SKM-1 (cell line): ENCODE data around the gene CXCL8.

Experiments
- DNase-seq: peaks from one replicate; lab custom pipeline; 2025; ENCODE audit not compliant: unreplicated experiment; lab: John Stamatoyannopoulos, UW

Gene CXCL8

DNA sequence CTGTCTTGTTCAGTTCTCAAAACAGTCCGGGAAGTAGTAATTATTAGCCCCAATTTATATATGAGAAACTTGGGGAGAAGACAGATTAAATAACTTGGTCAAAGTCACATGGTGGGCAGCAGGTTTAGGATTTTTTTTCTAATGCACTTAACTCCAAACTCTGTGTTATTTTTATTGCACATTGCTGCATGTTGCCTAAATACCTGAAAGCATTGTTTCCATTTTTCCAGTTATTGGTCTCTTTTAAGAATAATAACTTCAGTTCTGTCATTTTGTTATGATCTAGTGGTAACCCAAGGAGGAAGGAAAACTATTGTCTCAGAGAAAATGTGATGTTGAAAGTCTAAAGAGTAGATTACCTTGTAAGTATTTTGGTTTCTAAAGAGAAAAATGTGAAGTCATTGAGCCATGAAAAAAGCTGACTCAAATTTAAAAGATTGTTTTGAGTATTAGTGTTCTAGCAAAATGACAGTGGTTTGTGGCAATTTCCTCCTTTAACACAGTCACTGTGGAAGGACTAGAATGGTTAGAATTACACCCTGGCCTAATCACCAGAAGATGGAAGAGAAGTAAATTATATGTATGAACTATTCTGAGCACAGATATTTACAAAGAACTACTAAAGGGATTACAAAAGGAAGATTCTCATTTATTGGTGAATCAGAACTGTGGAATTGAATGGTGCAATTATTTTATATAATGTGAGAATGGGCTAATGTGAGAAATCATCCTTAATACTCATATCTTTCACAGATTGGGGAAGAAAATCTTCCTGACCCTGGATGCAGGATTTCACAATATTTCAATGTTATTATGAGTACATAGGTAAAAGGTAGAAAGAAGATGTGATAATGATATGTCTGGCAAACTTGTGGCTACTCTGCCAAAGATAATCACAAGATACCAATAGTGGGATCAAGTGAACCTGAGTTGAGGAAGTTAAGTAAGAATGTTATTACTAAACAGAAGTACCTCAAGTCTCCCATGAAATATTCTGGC, 21.7 kb upstream of the CXCL8 start:
- DNase-seq = peak; percentile 60

DNA sequence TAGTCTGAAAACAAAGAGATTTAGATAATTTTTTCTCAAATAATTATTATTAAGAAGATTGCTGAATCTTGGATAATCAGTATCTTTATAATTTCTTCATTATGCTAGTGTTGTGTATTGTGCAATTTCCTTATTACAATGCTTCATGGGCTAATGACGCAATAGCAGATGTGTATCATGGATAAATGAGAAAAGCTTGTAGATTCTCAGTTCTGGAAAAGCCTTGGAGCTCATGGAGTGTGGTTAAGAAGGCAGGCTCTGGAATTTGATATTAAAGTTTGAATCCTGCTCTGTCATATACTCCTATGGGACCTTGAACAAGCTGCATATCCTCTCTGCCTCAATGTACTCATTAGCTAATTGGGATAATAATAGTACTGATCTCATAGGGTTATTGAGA, 18.9 kb upstream of the CXCL8 start:
- DNase-seq = peak; percentile 37

DNA sequence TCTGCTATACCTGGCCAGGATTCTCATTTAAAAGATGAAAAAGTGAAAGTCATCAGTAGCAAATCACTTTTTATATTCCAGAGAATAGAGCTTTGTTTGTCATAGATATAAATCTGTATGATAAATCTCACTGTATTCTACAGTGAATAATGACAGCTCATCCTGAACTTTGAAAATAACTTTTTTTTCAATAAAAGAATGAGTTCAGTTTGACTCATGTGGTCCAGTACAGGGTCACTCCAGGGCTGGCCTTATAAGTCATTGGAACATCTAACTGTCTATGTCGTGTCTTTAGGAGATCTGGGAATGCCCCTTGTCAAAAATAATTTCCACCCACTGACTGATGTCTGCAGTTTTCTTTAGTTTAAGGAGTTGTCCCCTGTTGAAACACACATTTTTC, 18.5 kb upstream of the CXCL8 start:
- DNase-seq = no peak

DNA sequence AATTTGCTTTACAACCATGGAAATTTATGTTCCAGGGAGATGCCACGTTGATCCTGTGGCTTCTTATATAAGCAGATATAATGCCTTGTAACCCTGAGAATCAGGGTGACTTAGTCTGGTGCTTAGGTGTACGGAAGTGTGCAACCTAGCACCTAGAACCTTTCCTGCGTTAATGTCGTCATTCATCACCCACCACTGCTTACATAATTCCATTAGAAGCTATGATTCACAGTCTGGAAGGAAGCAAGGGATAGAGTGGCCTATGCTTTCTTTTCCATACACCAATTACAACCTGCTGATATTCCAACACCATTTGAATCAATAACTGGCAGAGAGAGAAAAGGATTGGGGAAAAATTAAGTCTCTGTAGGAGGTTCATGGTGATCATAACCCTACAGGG, 17.3 kb upstream of the CXCL8 start:
- DNase-seq = no peak

DNA sequence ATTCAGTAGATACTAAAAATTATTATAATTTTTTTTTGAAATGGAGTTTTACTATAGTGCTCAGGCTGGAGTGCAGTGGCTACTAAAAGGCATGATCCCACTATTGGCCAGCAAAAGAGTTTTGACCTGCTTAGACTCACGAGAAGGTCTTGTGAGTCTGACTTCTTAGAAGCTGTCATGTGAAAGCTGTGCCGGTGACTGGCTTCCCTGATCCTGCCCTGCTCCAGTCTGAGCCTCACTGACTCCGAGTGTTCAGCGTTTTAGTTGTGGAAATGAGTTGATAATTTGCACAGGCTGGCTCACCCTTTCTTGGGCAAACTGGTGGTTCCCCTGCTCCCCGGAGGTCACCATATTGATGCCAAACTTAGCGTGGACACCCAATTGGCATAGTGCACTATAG, 16.4 kb upstream of the CXCL8 start:
- DNase-seq = no peak

DNA sequence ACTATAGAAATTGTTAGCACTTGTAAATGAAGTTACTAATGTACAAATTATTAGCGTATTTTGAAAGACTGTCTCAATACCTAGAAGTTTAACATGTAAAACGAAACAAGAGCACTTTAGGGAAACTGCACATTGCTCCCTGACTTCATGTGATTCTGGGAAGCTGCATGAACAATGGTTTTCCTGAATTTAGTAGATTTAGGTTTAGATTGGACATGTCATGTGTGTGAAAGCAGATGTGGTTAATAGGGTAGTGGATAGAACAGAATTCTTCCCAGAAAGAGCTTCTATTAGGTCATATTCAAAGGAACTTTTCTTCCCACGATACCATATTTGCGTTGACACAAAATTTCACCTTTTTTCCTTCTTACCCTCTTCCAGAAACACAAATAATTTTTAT, 14.9 kb upstream of the CXCL8 start:
- no peak for DNase-seq

DNA sequence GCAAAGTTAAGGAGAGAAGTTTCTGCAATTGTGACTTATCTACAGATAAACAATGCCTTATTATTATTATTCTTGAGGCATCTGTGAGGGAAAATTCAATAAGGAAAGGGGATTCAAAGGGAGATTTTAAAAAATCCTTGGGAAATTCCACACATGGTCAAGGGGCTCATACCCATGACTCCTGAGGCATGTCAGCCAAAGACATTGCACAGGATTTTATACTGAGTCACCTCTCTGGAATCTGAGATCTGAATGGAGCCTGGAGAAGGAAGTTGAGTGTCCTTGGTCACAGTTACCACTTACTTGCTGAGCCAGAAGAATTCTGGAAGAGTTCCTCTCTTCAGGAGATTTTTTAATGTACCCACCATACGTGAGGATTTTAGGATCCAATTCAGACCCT, 14.4 kb upstream of the CXCL8 start:
- no peak for DNase-seq

DNA sequence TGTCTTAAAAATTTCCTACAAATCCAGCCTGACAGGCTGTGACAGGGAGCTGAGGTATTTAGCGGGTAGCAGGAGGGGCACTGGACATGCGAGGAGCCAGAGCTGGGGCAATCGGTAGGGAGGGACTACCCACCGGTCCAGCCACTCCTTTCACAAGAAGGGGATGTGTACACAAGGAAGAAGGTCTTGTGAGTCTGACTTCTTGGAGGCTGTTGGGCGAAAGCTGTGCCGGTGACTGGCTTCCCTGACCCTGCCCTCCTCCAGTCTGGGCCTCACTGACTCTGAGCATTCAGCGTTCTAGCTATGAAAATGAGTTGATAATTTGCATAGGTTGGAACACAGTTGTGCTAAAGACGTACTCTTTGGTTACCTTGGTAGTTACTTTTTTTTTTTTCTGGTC, 12.7 kb upstream of the CXCL8 start:
- DNase-seq = no peak

DNA sequence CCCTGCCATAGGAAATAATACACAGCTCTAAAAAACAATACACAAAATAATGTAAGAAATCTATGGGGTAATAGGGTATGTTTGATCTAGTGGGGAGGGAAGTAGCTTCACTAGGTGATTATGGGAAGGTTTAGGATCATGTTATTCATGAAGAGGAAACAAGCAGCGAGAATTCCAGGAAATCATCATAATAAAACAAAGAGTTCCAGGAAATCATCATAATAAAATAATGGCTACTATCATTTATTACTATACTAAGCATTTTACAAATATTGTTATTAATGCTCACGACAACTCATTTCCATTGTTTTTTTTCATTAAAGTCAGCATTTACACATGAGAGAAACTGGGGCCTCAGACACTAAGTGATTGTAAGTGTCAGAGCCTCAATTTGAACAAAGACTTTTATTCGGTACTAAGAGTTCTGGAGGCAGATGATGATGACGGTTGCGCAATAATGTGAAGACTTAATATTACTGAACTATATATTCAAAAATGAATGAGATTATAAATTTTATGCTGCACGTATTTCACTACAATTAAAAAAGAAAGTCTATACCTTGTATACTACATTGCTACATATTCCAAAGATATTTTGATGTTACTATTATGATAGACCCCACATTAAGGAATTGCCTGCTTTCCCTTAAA, 12.2 kb upstream of the CXCL8 start:
- DNase-seq = no peak

DNA sequence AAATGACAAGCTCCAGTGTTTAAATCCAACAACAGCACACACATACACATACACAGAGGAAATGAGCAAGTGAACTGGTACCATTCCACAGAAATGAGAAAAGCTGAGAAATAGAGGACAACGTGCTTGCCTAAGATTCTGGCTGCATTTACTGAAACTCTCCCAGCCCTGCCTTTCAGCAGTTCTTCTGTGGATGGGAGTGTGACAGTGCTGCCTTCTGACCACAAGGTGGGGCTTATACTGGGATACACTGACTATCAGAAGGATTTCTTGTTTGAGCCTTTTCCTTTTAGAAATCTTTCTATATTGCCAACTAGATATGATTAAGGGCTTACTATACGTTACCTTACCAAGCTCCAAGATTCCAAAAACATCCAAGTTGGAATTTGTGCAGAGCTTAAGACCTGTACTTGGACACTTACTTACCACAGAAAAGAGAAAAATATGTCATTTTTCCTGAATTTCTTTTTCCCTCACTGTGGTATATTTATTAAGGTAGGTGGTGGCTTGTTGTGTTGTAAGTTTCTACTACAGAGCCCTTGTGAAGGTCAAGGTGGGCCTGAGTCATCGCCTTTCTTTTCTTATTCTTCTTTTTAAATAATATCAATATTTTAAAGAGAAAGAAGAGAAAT, 10.7 kb upstream of the CXCL8 start:
- peak; percentile 74 for DNase-seq

DNA sequence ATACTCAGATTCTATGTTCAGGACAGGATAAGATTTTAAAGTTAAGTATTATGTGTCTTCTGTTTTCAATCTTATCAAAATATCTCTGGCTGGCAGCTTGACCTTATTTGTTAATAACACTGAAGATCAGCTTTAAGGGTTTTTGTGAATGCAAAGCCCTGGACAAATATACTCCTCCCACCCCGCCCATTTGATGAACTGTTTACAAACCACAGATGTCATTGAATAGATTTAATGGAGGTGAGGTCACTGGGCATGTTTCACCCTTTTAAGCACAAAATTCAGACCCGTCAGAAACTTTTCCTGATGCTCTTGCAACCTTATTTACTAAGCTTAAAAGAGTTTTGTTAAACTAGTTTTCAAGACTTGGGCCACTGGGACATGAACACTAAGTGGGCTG, 10.1 kb upstream of the CXCL8 start:
- no peak for DNase-seq

DNA sequence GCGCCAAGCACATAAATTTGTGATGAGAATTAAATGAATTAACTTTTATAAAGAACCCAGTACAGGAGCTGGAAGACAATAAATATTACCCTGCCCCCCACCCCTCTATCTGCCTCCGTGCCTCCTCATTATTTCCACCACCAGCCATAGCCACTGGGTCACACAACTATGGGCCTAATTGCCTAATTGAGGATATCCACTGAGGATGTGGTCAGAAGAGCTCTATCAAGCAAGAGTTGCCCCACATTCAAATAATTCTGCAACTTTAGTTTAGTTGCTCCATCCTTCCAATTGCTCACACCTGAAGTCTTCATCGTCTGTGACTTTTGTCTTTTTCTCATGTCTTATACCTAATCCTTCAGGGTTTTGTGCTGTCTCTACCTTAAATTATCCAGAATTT, 9.5 kb upstream of the CXCL8 start:
- DNase-seq = peak; percentile 83

DNA sequence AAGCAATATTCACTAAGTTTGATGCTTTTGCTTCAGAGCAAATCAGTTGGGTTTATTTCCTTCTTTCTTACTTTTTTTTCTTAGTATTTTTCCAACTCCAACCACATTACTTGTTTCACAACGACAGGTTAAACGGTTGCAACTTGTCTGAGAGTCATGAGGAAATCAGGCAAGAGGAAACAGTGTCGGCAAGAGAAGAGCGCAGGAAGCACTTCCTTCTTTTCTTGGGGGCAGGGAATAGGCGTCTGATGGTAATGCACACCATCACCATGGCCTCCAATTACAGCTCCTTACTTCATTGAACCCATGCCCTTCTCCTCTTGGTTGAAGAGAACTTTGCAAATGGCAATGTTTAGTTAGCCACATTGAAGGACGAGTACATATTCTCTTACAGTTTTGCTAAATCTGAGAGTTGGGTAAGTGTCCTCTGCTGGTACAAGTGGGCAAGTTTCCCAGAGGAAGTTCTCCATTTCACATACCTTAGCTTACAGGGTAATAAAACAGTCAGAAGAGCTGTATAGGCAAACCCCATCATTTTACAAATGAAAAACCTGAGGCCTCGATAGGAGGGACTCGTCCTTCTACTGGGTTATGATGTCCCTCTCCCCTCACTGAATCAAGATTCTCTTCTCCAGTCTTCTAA, 8.3 kb upstream of the CXCL8 start:
- peak; percentile 99 for DNase-seq

DNA sequence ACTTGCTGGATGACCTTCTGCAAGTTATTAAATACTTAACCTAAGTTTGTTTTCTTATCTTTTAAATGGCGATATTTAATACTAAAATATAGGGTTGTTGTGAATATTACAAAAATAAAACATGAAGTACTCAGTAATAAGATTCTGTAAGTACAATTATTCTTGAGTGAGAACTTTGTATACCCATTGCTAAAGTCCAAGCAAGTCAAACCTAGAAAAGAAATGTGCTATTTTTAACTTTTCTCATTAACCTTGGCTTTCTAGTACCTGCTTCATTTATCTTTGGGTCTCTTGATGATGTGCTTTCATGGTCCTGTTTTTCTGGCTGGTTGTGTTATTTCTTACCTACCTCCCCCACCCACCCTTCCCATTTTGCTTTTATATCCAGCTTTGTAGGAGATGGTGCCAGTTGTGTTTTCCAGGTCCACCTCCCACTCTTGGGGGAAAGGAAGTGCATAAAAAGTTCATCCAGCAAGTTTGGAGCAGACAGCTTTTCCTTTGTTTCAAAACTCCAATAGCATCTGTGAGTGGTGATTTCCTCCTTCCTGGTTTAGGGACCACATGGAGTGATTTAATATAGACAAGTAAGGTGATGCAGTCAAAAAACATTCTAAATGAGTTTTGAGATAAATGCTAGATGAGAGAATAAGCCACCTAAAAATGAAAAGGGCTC, 7.5 kb upstream of the CXCL8 start:
- DNase-seq = no peak

DNA sequence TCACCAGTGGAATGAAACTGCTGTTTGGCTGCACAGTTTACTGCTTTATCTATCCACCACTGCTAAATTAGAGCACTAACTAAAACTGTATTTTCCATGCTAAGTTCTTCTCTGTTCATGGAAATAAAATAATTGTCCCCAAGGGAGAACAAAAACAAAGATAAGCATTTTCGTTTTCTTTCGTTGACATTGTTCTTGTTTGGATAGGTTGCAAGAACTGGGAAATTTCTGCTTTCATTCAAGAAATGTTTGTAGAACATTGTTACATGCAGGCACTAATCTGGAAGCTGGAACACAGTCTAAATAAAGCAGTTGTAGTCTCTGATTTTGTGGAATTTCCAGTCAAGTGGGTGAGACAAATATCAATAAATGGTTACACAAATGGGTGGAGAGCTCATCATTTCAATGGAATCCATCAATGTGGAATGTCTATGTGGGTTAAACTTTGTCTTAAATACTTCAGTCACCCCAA, 5.8 kb upstream of the CXCL8 start:
- DNase-seq = no peak

DNA sequence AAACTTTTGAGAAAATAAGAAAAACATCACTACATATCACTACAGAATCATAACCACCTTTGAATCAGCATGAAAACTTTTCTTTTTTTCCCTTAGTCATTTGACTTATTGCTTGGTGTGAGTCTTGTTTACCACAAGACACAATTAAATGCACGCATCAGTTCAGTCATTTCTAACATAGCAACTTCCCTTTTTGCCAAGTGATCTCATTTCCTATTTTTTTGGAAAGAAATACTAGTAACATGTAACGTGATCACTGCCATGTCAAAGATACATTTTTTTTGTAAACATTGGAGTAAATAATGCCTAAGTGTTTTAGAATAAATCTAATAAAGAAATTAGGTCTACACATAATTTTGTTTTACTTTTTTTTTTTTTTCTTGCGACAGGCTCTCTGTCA, 5.1 kb upstream of the CXCL8 start:
- peak; percentile 91 for DNase-seq

DNA sequence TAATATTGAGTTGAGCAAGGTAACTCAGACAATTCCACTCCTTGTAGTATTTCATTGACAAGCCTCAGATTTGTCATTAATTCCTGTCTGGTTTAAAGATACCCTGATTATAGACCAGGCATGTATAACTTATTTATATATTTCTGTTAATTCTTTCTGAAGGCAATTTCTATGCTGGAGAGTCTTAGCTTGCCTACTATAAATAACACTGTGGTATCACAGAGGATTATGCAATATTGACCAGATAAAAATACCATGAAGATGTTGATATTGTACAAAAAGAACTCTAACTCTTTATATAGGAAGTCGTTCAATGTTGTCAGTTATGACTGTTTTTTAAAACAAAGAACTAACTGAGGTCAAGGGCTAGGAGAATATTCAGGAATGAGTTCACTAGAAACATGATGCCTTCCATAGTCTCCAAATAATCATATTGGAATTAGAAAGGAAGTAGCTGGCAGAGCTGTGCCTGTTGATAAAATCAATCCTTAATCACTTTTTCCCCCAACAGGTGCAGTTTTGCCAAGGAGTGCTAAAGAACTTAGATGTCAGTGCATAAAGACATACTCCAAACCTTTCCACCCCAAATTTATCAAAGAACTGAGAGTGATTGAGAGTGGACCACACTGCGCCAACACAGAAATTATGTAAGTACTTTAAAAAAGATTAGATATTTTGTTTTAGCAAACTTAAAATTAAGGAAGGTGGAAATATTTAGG, 821 bp downstream of the CXCL8 start:
- no peak for DNase-seq

DNA sequence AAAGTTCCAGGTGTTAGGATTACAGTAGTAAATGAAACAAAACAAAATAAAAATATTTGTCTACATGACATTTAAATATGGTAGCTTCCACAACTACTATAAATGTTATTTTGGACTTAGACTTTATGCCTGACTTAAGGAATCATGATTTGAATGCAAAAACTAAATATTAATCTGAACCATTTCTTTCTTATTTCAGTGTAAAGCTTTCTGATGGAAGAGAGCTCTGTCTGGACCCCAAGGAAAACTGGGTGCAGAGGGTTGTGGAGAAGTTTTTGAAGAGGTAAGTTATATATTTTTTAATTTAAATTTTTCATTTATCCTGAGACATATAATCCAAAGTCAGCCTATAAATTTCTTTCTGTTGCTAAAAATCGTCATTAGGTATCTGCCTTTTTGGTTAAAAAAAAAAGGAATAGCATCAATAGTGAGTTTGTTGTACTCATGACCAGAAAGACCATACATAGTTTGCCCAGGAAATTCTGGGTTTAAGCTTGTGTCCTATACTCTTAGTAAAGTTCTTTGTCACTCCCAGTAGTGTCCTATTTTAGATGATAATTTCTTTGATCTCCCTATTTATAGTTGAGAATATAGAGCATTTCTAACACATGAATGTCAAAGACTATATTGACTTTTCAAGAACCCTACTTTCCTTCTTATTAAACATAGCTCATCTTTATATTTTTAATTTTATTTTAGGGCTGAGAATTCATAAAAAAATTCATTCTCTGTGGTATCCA, 1.6 kb downstream of the CXCL8 start:
- DNase-seq = no peak

DNA sequence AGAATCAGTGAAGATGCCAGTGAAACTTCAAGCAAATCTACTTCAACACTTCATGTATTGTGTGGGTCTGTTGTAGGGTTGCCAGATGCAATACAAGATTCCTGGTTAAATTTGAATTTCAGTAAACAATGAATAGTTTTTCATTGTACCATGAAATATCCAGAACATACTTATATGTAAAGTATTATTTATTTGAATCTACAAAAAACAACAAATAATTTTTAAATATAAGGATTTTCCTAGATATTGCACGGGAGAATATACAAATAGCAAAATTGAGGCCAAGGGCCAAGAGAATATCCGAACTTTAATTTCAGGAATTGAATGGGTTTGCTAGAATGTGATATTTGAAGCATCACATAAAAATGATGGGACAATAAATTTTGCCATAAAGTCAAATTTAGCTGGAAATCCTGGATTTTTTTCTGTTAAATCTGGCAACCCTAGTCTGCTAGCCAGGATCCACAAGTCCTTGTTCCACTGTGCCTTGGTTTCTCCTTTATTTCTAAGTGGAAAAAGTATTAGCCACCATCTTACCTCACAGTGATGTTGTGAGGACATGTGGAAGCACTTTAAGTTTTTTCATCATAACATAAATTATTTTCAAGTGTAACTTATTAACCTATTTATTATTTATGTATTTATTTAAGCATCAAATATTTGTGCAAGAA, 2.3 kb downstream of the CXCL8 start:
- DNase-seq = no peak
